Gastroesophageal sphincter (tissue), 4 donors: ENCODE results near the gene CFAP61. TPM values are rescaled to one million over a fixed set of nuclear protein-coding genes. Genes with fewer than 3 reads are reported as not detected.
"Not testable (repeated sequence)": the region's sequence is repeated elsewhere in the genome, so short reads cannot be mapped to it uniquely, and the experiment has no call there.

ENCODE experiments used
- ATAC-seq: fragments of 150-250 bp; one replicate; pipeline ENCODE4 v1.9.1; 2016; ENCODE audit warnings: mild to moderate bottlenecking, moderate library complexity
- H3K27ac ChIP-seq, 4 donors: fragments of 200-600 bp; sonication (generic) in 3 of 4; 1 replicate in 3 of 4; 2 replicates in 1 of 4; pipeline ENCODE4 v1.5.1; 2016 to 2019
- H3K27me3 ChIP-seq: fragments of 200-600 bp; sonication (generic); one replicate; pipeline ENCODE4 v1.5.1; 2019
- H3K36me3 ChIP-seq, 2 donors: fragments of 200-600 bp; sonication (generic); one replicate each; pipeline ENCODE4 v1.5.1; 2019; ENCODE audit warnings: control low read depth in 1 of 2
- H3K4me1 ChIP-seq, 3 donors: fragments of 200-600 bp; sonication (generic); 1 replicate in 2 of 3; 2 replicates in 1 of 3; pipeline ENCODE4 v1.5.1; 2016 to 2019; ENCODE audit warnings: control low read depth in 2 of 3
- H3K4me3 ChIP-seq, 2 donors: fragments of 200-600 bp; sonication (generic); one replicate each; pipeline ENCODE4 v1.5.1; 2019; ENCODE audit warnings: mild to moderate bottlenecking in 1 of 2, moderate library complexity in 1 of 2
- H3K9me3 ChIP-seq, 3 donors: fragments of 200-600 bp; sonication (generic); one replicate each; pipeline ENCODE4 v1.5.1; 2017 to 2019; ENCODE audit warnings: control low read depth in 2 of 3
- EP300 ChIP-seq: sonication (generic); formaldehyde crosslinking; IDR thresholded peaks from one replicate; pipeline ENCODE4 v1.6.1; 2017; ENCODE audit warnings: antibody characterized with exemption, mild to moderate bottlenecking
- POLR2A ChIP-seq, 2 donors: fragments of 450-650 bp; IDR thresholded peaks; one replicate each; pipeline ENCODE4 v1.6.1; 2017; ENCODE audit warnings: antibody characterized with exemption in 2 of 2, mild to moderate bottlenecking in 2 of 2, moderate library complexity in 1 of 2
- POLR2AphosphoS5 ChIP-seq: sonication (generic); formaldehyde crosslinking; IDR thresholded peaks from one replicate; pipeline ENCODE4 v1.6.1; 2017; ENCODE audit warnings: antibody characterized with exemption
- WGBS, 2 donors: methylation state at CpG; one replicate each; pipeline ENCODE4 v1.1.5; 2018; ENCODE audit warnings: low coverage in 1 of 2; 5-methylcytosine and 5-hydroxymethylcytosine counted together
- total RNA-seq, 4 donors: library from RNA; depleted of rRNA; stranded (reverse); fragments of >200 nt; gene quantifications; one replicate each; pipeline ENCODE4 v1.1.0, GENCODE V29; 2016
- TF ChIP-seq, protein P1 (sequence below), 4 experiments: fragments of 200-600 bp in 2 of 4; fragments of 450-650 bp in 2 of 4; sonication (generic) in 1 of 4; IDR thresholded peaks; one replicate each; pipeline ENCODE4 v1.5.1; 2017 to 2019; ENCODE audit warnings: antibody characterized with exemption in 4 of 4, mild to moderate bottlenecking in 2 of 4, moderate library complexity in 2 of 4

Gene CFAP61
- total RNA-seq, 4 donors from 2014 or later, result 0.27 to 0.54 (median 0.30) TPM; not detected in 1

DNA sequence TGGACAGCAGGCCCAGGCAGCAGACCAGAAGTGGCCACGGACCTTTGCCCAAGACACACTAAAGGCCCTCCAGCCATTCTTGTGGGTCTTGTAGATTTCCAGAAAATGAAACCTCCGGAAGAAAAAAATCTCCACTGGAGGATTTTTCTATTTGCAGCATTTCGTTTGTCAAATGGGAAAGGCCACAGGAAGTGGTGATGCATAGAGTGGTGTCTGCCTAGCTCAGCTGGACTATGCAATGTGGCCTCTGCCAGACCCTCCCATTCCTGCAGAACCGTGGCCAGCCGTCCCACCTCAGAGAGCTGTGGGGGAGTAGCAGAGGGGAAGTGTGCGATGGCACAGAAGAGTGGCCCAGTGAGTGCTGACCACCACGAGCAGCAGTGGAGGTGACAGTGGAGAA lies 291.6 kb downstream of the CFAP61 start:
- peaks cover 24% of the 10 kb centered on the region for H3K27me3 ChIP-seq
- TF ChIP-seq, protein P1, sequence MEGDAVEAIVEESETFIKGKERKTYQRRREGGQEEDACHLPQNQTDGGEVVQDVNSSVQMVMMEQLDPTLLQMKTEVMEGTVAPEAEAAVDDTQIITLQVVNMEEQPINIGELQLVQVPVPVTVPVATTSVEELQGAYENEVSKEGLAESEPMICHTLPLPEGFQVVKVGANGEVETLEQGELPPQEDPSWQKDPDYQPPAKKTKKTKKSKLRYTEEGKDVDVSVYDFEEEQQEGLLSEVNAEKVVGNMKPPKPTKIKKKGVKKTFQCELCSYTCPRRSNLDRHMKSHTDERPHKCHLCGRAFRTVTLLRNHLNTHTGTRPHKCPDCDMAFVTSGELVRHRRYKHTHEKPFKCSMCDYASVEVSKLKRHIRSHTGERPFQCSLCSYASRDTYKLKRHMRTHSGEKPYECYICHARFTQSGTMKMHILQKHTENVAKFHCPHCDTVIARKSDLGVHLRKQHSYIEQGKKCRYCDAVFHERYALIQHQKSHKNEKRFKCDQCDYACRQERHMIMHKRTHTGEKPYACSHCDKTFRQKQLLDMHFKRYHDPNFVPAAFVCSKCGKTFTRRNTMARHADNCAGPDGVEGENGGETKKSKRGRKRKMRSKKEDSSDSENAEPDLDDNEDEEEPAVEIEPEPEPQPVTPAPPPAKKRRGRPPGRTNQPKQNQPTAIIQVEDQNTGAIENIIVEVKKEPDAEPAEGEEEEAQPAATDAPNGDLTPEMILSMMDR (IDR thresholded peaks at IDR 0.05), result no peak
- no peak for TF ChIP-seq EP300
- no peak for TF ChIP-seq POLR2A (IDR thresholded peaks at IDR 0.05)
- TF ChIP-seq POLR2AphosphoS5, result no peak
- no peaks in the 10 kb centered on the region for H3K36me3 ChIP-seq
- peaks cover 0 to 24% (median 2%) of the 10 kb centered on the region in 3 donors for H3K9me3 ChIP-seq
- H3K4me3 ChIP-seq, result no peak overlapping the region
- 73% methylated on average over 2 of the region's 7 CpGs; no CpG with 5 or more reads in 1 of the 2 donors for WGBS, 2 donors
- ATAC-seq, result no peak
- H3K27ac ChIP-seq, result no peak overlapping the region
- no peaks in the 10 kb centered on the region for H3K4me1 ChIP-seq

DNA sequence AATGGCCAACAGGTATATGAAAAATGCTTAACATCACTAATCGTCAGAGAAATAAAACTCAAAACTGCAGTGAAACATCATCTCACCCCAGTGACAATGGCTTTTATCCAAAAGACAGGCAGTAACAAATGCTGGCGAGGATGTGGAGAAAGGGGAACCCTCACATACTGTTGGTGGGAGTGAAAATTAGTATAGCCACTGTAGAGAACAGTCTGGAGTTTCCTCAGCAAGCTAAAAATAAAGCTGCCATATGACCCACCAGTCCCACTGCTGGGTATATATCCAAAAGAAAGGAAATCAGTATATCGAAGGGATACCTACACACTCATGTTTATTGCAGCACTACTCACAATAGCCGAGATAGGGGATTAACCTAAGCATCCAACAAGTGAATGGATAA lies 292.1 kb downstream of the CFAP61 start:
- 72 to 94% methylated on average over 2 to 4 of the region's 4 CpGs for WGBS, 2 donors
- no peaks in the 10 kb centered on the region for H3K36me3 ChIP-seq
- TF ChIP-seq POLR2A (IDR thresholded peaks at IDR 0.05) (no peak), POLR2AphosphoS5 (no peak), EP300 (no peak)
- TF ChIP-seq, protein P1 (IDR thresholded peaks at IDR 0.05), result no peak

DNA sequence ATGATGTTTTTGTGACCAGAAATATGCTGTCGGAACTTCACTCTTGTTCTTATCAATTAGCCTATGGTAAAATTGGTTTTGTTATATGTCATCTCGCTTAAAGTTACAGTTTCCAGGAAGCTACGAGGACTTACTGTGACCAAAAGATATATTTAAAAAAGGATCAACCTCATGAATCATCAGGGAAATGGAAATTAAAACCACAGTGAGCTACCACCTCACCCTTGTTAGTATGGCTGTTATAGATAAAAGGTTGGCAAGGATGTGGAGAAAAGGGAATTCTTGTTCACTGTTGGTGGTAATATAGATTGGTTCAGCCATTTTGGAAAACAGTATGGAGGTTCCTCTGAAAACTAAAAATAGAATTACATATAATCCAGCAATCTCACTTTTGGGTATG lies 301.2 kb downstream of the CFAP61 start:
- Histone ChIP-seq H3K27me3 (peaks cover 7% of the 10 kb centered on the region), H3K36me3 (no peaks in the 10 kb centered on the region), H3K4me3 (no peak overlapping the region), H3K4me1 (no peaks in the 10 kb centered on the region), H3K9me3 (peaks cover 0 to 12% (median 0%) of the 10 kb centered on the region in 3 donors), H3K27ac (no peak overlapping the region)
- 70 to 100% methylated on average over 1 to 3 of the region's 3 CpGs for WGBS, 2 donors
- TF ChIP-seq EP300 (no peak), POLR2AphosphoS5 (no peak), POLR2A (IDR thresholded peaks at IDR 0.05) (no peak)
- TF ChIP-seq, protein P1 (IDR thresholded peaks at IDR 0.05), result no peak
- no peak for ATAC-seq

More for the DNA sequence above, 292.1 kb downstream of the CFAP61 start:
- no peak for ATAC-seq
- Histone ChIP-seq H3K4me3 (no peak overlapping the region), H3K27me3 (peaks cover 24% of the 10 kb centered on the region), H3K4me1 (no peaks in the 10 kb centered on the region), H3K9me3 (peaks cover 0 to 28% (median 2%) of the 10 kb centered on the region in 3 donors), H3K27ac (no peak overlapping the region)

DNA sequence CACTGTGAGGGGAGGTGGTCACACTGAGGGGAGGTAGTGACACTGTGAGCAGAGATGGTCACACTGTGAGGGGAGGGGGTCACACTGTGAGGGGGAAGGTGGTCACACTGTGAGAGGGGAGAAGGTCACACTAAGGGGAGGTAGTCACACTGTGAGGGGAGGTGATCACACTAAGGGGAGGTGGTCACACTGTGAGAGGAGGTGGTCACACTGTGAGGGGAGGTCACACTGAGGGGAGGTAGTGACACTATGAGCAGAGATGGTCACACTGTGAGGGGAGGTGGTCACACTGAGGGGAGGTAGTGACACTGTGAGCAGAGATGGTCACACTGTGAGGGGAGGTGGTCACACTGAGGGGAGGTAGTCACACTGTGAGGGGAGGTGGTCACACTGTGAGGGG lies 303.2 kb downstream of the CFAP61 start:
- H3K27me3 ChIP-seq, result peaks cover 19% of the 10 kb centered on the region
- H3K27ac ChIP-seq, H3K4me1 ChIP-seq, H3K4me3 ChIP-seq, ATAC-seq, H3K36me3 ChIP-seq, H3K9me3 ChIP-seq: not testable (repeated sequence)

DNA sequence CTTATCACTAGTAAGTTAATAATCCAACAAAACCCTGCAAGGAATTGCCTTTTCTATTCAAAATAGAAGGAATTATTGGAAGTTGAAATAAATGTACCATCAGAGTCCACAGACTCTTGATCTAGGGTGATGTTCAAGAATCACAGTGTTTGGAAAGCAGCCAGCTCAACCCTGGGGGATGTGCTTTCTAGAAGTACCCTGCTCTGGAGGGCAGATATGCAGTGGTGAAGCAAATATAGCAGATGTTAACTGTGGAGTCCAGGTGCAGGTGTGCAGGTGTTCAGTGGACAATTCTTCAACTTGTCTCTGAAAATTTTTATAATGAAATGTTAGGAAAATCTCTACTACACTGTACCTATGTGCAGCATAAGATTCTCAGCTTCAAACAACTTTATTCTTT lies 306.5 kb downstream of the CFAP61 start:
- peaks cover 0 to 12% (median 3%) of the 10 kb centered on the region in 3 donors for H3K4me1 ChIP-seq
- H3K27ac ChIP-seq, result no peak overlapping the region
- ATAC-seq, result no peak
- no peak overlapping the region for H3K4me3 ChIP-seq
- no peaks in the 10 kb centered on the region for H3K9me3 ChIP-seq
- H3K27me3 ChIP-seq, result peaks cover 51% of the 10 kb centered on the region
- no peak for TF ChIP-seq POLR2AphosphoS5
- no peak for TF ChIP-seq POLR2A (IDR thresholded peaks at IDR 0.05)
- TF ChIP-seq, protein P1 (IDR thresholded peaks at IDR 0.05), result no peak
- TF ChIP-seq EP300, result no peak
- H3K36me3 ChIP-seq, result no peaks in the 10 kb centered on the region

DNA sequence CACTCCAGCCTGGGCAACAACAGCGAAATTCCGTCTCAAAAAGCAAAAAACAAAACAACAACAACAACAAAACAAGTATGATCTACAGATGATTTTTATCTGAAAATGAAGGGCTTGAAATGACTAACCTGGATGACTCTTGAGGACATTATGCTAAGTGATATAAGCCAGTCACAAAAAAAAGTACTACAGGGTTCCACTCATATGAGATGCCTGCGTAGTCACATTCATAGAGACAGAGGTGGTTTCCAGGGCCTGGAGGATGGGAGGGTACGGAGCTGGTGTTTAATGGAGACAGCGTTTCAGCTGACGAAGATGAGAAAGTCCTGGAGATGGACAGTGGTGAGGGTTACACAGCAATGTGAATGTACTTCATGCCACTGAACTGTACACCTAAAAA lies 307.3 kb downstream of the CFAP61 start:
- no peak for TF ChIP-seq POLR2AphosphoS5
- no peak for TF ChIP-seq POLR2A (IDR thresholded peaks at IDR 0.05)
- no peak for TF ChIP-seq EP300
- TF ChIP-seq, protein P1 (IDR thresholded peaks at IDR 0.05), result no peak
- no peak overlapping the region for H3K4me3 ChIP-seq
- peaks cover 0 to 20% (median 10%) of the 10 kb centered on the region in 3 donors for H3K4me1 ChIP-seq
- WGBS, 2 donors, result 73 to 81% methylated on average over 6 of the region's 6 CpGs
- no peak overlapping the region for H3K27ac ChIP-seq
- no peaks in the 10 kb centered on the region for H3K9me3 ChIP-seq
- ATAC-seq, result no peak
- no peaks in the 10 kb centered on the region for H3K36me3 ChIP-seq
- H3K27me3 ChIP-seq, result peaks cover 59% of the 10 kb centered on the region
